Measurements from ENCODE around the gene ZNF584.
"Not testable (repeated sequence)": the region's sequence is repeated elsewhere in the genome, so short reads cannot be mapped to it uniquely, and the experiment has no call there.

Gene ZNF584

GRCh38 chr19:58429745-58430144 lies 21.3 kb downstream of the ZNF584 start:
- H3K4me3 ChIP-seq (ENCODE audit: control insufficient read depth, low read depth, low read length), result no peak overlapping the region
- TF ChIP-seq CTCF (conservative IDR thresholded peaks at IDR 0.05; ENCODE audit: control insufficient read depth, insufficient read depth, low read depth, low read length), result no peak
- no peak for DNase-seq (ENCODE audit: low read depth)

GRCh38 chr19:58434217-58434616 lies 25.8 kb downstream of the ZNF584 start:
- no peak overlapping the region for H3K4me3 ChIP-seq (ENCODE audit: control insufficient read depth, low read depth, low read length)
- TF ChIP-seq CTCF (conservative IDR thresholded peaks at IDR 0.05; ENCODE audit: control insufficient read depth, insufficient read depth, low read depth, low read length), result no peak
- peak; percentile 41 for DNase-seq (ENCODE audit: low read depth)

GRCh38 chr19:58439576-58440554 lies 31.4 kb downstream of the ZNF584 start, which contains the start of gene ZNF132:
Gene ZNF132, minus strand, starts transcription at chr19:58440153. Its CDS starts 332 bp downstream, at chr19:58439821.
- peak; percentile 100 for DNase-seq (ENCODE audit: low read depth)
- no peak for TF ChIP-seq CTCF (conservative IDR thresholded peaks at IDR 0.05; ENCODE audit: control insufficient read depth, insufficient read depth, low read depth, low read length)
- H3K4me3 ChIP-seq (ENCODE audit: control insufficient read depth, low read depth, low read length), result peak within 1 kb of the TSS; percentile 80

- peak overlapping the region; percentile 80 for H3K4me3 ChIP-seq (ENCODE audit: control insufficient read depth, low read depth, low read length)
- DNase-seq (ENCODE audit: low read depth), result no peak
- TF ChIP-seq CTCF (conservative IDR thresholded peaks at IDR 0.05; ENCODE audit: control insufficient read depth, insufficient read depth, low read depth, low read length), result no peak
Measured at GRCh38 chr19:58440556-58440955, 32.1 kb downstream of the ZNF584 start.

GRCh38 chr19:58442986-58443385 lies 34.5 kb downstream of the ZNF584 start:
- not testable (repeated sequence) for H3K4me3 ChIP-seq (ENCODE audit: control insufficient read depth, low read depth, low read length); DNase-seq (ENCODE audit: low read depth)

- not testable (repeated sequence) for DNase-seq (ENCODE audit: low read depth); H3K4me3 ChIP-seq (ENCODE audit: control insufficient read depth, low read depth, low read length)
Measured at GRCh38 chr19:58448860-58449259, 40.4 kb downstream of the ZNF584 start.

- DNase-seq (ENCODE audit: low read depth), result not testable (repeated sequence)
Measured at GRCh38 chr19:58449980-58450379, 41.5 kb downstream of the ZNF584 start.

GRCh38 chr19:58450856-58451357 lies 42.5 kb downstream of the ZNF584 start:
- H3K4me3 ChIP-seq (ENCODE audit: control insufficient read depth, low read depth, low read length), result peak overlapping the region; percentile 60
- no peak for DNase-seq (ENCODE audit: low read depth)
- no peak for TF ChIP-seq CTCF (conservative IDR thresholded peaks at IDR 0.05; ENCODE audit: control insufficient read depth, insufficient read depth, low read depth, low read length)

More at GRCh38 chr19:58449980-58450379, 41.5 kb downstream of the ZNF584 start:
- not testable (repeated sequence) for H3K4me3 ChIP-seq (ENCODE audit: control insufficient read depth, low read depth, low read length)
